A673 (cell line): ENCODE results near the gene B4GALT5. TPM values are rescaled to one million over a fixed set of nuclear protein-coding genes. Genes with fewer than 3 reads are reported as not detected.
"Not testable (repeated sequence)": the region's sequence is repeated elsewhere in the genome, so short reads cannot be mapped to it uniquely, and the experiment has no call there.

Source experiments
- BruUV-seq: library from RNA; stranded (reverse); fragments of 400-500 nt; replicated peaks from 2 replicates; lab custom pipeline; 2021; lab: Mats Ljungman, UMichigan
- CTCF ChIA-PET: fragments of 300-600 bp; sonication (Branson Sonifier 250); formaldehyde crosslinking; loops from one replicate; lab custom pipeline; 2022; ENCODE audit warnings: antibody characterized with exemption; lab: Charles Lee
- POLR2A ChIA-PET: fragments of 300-600 bp; sonication (Branson Sonifier 250); formaldehyde crosslinking; loops from one replicate; lab custom pipeline; 2022; ENCODE audit warnings: antibody characterized with exemption; ENCODE audit not compliant: low non-redundant PET; lab: Charles Lee
- DNase-seq: peaks from one replicate; pipeline ENCODE4 v3.0.0-alpha.2; 2015; ENCODE audit warnings: low spot score
- H3K27ac ChIP-seq: fragments of 200-600 bp; sonication (generic); 2 replicates; pipeline ENCODE4 v1.5.1; 2016; ENCODE audit warnings: mixed run types, low read depth, mild to moderate bottlenecking, mixed read lengths, antibody characterized with exemption, low read length; ENCODE audit not compliant: poor library complexity, severe bottlenecking
- H3K27me3 ChIP-seq: fragments of 200-600 bp; sonication (generic); replicated peaks from 2 replicates; pipeline ENCODE4 v1.6.1; 2017; ENCODE audit warnings: mixed run types, low read depth, mild to moderate bottlenecking, mixed read lengths, antibody characterized with exemption, low read length; ENCODE audit not compliant: insufficient read depth, poor library complexity
- H3K36me3 ChIP-seq: fragments of 200-600 bp; sonication (generic); 2 replicates; pipeline ENCODE4 v1.6.1; 2016; ENCODE audit warnings: mixed run types, mild to moderate bottlenecking, mixed read lengths, antibody characterized with exemption, low read length; ENCODE audit not compliant: insufficient read depth, poor library complexity, severe bottlenecking
- H3K4me1 ChIP-seq: fragments of 200-600 bp; sonication (generic); 2 replicates; pipeline ENCODE4 v1.6.1; 2017; ENCODE audit warnings: mixed run types, mild to moderate bottlenecking, mixed read lengths, antibody characterized with exemption, low read length; ENCODE audit not compliant: insufficient read depth, poor library complexity, severe bottlenecking
- H3K4me3 ChIP-seq: fragments of 200-600 bp; sonication (generic); 2 replicates; pipeline ENCODE4 v1.5.1; 2016; ENCODE audit warnings: low read depth, mixed run types, mild to moderate bottlenecking, mixed read lengths, low read length; ENCODE audit not compliant: poor library complexity, severe bottlenecking
- H3K9me3 ChIP-seq: fragments of 200-600 bp; sonication (generic); 2 replicates; pipeline ENCODE4 v1.6.1; 2016; ENCODE audit warnings: mixed run types, low read depth, mild to moderate bottlenecking, mixed read lengths, antibody characterized with exemption, low read length; ENCODE audit not compliant: poor library complexity, severe bottlenecking
- EZH2 ChIP-seq: fragments of 200-600 bp; sonication (generic); IDR thresholded peaks from 2 replicates; pipeline ENCODE4 v1.6.1; 2017; ENCODE audit warnings: borderline replicate concordance, low read depth, mild to moderate bottlenecking, mixed read lengths, antibody characterized with exemption, low read length; ENCODE audit not compliant: poor library complexity, severe bottlenecking
- intact Hi-C: fragments of 100-400 bp; cut with micrococcal nuclease; formaldehyde crosslinking; loops from one replicate; pipeline ENCODE4 v1.10.0; 2022; ENCODE audit not compliant: unreplicated experiment
- total RNA-seq: library from RNA; stranded (reverse); gene quantifications from 2 replicates; pipeline ENCODE4 v1.2.3, GENCODE V29; 2021
- TF ChIP-seq, protein P1 (sequence below): fragments of 300-800, 200-600 bp; sonication (generic); conservative IDR thresholded peaks from 2 replicates; pipeline ENCODE4 v1.5.1; 2017; ENCODE audit warnings: low read depth, mild to moderate bottlenecking, antibody characterized with exemption, low read length, moderate library complexity, mixed read lengths

The B4GALT5 gene
- total RNA-seq, 1 experiment from 2014 or later = 78.0 TPM

DNA sequence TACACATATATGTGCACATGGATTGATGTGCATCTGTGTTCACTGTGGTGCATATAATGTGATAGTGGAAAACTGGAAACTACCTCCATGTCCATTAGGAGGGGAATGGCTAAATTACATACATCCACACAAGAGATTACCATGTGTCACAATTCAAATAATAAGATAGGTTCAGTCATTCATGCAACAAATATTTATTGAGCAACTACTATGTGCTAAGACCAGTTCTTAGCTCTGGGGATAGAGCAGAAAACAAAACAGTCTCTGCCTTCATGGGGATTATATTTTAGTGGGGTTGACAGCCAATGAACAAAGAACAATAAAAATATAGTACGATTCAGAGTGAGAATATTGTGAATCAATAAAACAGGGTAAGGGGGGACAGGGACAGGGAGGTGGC, 84.1 kb downstream of the B4GALT5 start:
- Histone ChIP-seq H3K4me1 (no peaks in the 10 kb centered on the region), H3K27ac (no peak overlapping the region), H3K4me3 (no peak overlapping the region), H3K27me3 (no peaks in the 10 kb centered on the region), H3K36me3 (peaks cover 10% of the 10 kb centered on the region), H3K9me3 (no peaks in the 10 kb centered on the region)
- no TSS peak for BruUV-seq
- TF ChIP-seq, protein P1, sequence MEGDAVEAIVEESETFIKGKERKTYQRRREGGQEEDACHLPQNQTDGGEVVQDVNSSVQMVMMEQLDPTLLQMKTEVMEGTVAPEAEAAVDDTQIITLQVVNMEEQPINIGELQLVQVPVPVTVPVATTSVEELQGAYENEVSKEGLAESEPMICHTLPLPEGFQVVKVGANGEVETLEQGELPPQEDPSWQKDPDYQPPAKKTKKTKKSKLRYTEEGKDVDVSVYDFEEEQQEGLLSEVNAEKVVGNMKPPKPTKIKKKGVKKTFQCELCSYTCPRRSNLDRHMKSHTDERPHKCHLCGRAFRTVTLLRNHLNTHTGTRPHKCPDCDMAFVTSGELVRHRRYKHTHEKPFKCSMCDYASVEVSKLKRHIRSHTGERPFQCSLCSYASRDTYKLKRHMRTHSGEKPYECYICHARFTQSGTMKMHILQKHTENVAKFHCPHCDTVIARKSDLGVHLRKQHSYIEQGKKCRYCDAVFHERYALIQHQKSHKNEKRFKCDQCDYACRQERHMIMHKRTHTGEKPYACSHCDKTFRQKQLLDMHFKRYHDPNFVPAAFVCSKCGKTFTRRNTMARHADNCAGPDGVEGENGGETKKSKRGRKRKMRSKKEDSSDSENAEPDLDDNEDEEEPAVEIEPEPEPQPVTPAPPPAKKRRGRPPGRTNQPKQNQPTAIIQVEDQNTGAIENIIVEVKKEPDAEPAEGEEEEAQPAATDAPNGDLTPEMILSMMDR = no peak
- no peak for TF ChIP-seq EZH2
- ChIA-PET POLR2A (no interaction called here), CTCF (no interaction called here)
- intact Hi-C loops = loop anchor here (10.0 kb wide), 1 partner anchor 85 kb away; the partner anchor contains the start of gene B4GALT5
- DNase-seq = no peak

DNA sequence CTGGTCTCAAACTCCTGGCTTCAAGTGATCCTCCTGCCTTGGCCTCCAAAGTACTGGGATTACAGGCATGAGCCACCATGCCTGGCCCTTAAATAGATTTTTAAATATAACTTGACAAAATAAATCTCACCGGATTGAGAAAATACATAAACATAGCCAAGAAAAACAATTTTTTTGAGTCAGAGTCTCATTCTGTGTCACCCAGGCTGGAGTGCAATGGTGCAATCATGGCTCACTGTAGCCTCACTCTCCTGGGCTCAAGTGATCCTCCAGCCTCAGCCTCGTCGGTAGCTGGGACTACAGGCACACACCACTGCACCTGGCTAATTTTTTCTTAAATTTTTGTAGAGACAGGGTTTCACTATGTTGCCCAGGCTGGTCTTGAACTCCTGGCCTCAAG, 85.4 kb downstream of the B4GALT5 start:
- H3K36me3 ChIP-seq, H3K4me1 ChIP-seq, H3K4me3 ChIP-seq, BruUV-seq, POLR2A ChIA-PET, H3K27me3 ChIP-seq, H3K27ac ChIP-seq, DNase-seq, intact Hi-C loops, H3K9me3 ChIP-seq: not testable (repeated sequence)
- CTCF ChIA-PET = interaction anchor here (0.7 kb wide), 1 partner anchor 123 kb away, joined by 4 read pairs; no protein-coding TSS in a partner anchor

DNA sequence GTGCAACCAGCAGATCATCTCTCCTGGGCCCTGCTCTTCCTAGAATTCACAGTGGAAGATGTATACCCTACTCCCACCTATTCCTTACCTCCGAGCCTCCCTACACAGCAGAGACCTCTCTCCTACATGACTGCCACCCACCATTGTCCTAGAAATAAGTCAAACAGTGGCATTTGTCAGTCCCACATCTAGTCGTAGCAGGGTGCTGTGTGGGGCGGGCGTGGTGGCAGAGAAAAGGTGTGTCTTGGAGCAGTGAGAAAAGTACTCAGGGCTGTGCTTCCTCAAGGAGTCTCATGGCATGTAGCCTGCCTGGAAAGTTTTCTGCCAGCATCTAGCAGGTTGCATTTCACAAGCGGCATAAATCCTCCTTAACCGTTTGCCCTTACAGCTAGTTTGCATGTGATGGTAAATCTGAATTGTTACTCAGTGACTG, 86.3 kb downstream of the B4GALT5 start:
- ChIA-PET CTCF (no interaction called here), POLR2A (no interaction called here)
- H3K36me3 ChIP-seq = no peaks in the 10 kb centered on the region
- DNase-seq = no peak
- intact Hi-C loops = no loop called here
- no peaks in the 10 kb centered on the region for H3K9me3 ChIP-seq
- BruUV-seq = no TSS peak
- no peaks in the 10 kb centered on the region for H3K4me1 ChIP-seq
- H3K4me3 ChIP-seq = no peak overlapping the region
- no peak for TF ChIP-seq EZH2
- TF ChIP-seq, protein P1 = no peak
- H3K27ac ChIP-seq = no peak overlapping the region
- H3K27me3 ChIP-seq = no peaks in the 10 kb centered on the region

DNA sequence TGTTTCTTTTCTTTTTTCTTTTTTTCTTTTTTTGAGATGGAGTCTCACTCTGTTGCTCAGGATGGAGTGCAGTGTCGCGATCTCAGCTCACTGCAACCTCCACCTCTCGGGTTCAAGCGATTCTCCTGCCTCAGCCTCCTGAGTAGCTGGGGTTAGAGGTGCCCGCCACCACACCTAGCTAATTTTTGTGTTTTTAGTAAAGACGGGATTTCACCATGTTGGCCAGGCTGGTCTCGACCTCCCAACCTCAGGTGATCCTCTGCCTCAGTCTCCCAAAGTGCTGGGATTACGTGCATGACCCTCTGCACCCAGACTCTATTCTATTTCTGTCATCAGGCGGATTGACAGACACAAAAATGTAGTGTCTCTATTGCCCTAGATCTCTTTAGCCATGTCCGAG, 88.7 kb downstream of the B4GALT5 start:
- POLR2A ChIA-PET, H3K4me3 ChIP-seq, H3K27me3 ChIP-seq, DNase-seq, H3K36me3 ChIP-seq, H3K9me3 ChIP-seq, BruUV-seq, H3K4me1 ChIP-seq, H3K27ac ChIP-seq, intact Hi-C loops: not testable (repeated sequence)
- CTCF ChIA-PET = interaction anchor here (0.6 kb wide), 1 partner anchor 16 kb away, joined by 5 read pairs; no protein-coding TSS in a partner anchor
